Parathyroid adenoma (tissue), 2 donors: ENCODE results near the gene SLC24A3.
"Not testable (repeated sequence)": the region's sequence is repeated elsewhere in the genome, so short reads cannot be mapped to it uniquely, and the experiment has no call there.

ENCODE experiments used
- H2AFZ ChIP-seq: fragments of 300-600 bp; sonication (generic); one replicate; pipeline ENCODE4 v1.7.0; 2017; ENCODE audit warnings: antibody characterized with exemption, mild to moderate bottlenecking
- H3K27ac ChIP-seq: fragments of 300-600 bp; sonication (generic); one replicate; pipeline ENCODE4 v1.7.0; 2017
- H3K27me3 ChIP-seq: fragments of 300-600 bp; sonication (generic); one replicate; pipeline ENCODE4 v1.7.0; 2017; ENCODE audit warnings: low read length; ENCODE audit not compliant: control insufficient read depth, insufficient read depth
- H3K36me3 ChIP-seq: fragments of 300-600 bp; sonication (generic); one replicate; pipeline ENCODE4 v1.7.0; 2017; ENCODE audit warnings: low read length; ENCODE audit not compliant: control insufficient read depth, insufficient read depth
- H3K4me1 ChIP-seq: fragments of 300-600 bp; sonication (generic); one replicate; pipeline ENCODE4 v1.7.0; 2017; ENCODE audit warnings: control low read depth
- H3K4me2 ChIP-seq: fragments of 300-600 bp; sonication (generic); one replicate; pipeline ENCODE4 v1.7.0; 2017; ENCODE audit warnings: low read length
- H3K4me3 ChIP-seq: fragments of 300-600 bp; sonication (generic); one replicate; pipeline ENCODE4 v1.7.0; 2017; ENCODE audit warnings: low read depth, low read length
- H3K79me2 ChIP-seq: fragments of 300-600 bp; sonication (generic); one replicate; pipeline ENCODE4 v1.7.0; 2017; ENCODE audit warnings: control low read depth
- H3K9ac ChIP-seq: fragments of 300-600 bp; sonication (generic); one replicate; pipeline ENCODE4 v1.7.0; 2017; ENCODE audit warnings: mild to moderate bottlenecking
- H3K9me3 ChIP-seq: fragments of 300-600 bp; sonication (generic); one replicate; pipeline ENCODE4 v1.7.0; 2017; ENCODE audit warnings: low read length; ENCODE audit not compliant: control insufficient read depth
- CTCF ChIP-seq: fragments of 300-600 bp; sonication (generic); IDR thresholded peaks from one replicate; pipeline ENCODE4 v1.7.0; 2017; ENCODE audit warnings: antibody characterized with exemption, mild to moderate bottlenecking
- donor health status: primary hyperparathyroidism.

Gene SLC24A3

GRCh38 chr20:19747903-19748302 is 535.5 kb downstream of the SLC24A3 start:
- no peaks in the 10 kb centered on the region for H3K27me3 ChIP-seq
- H3K4me1 ChIP-seq = peaks cover 5% of the 10 kb centered on the region
- no peak overlapping the region for H3K4me3 ChIP-seq
- no peak overlapping the region for H3K9ac ChIP-seq
- H3K79me2 ChIP-seq = no peaks in the 10 kb centered on the region
- H3K36me3 ChIP-seq = no peaks in the 10 kb centered on the region
- no peak overlapping the region for H3K27ac ChIP-seq
- H3K4me2 ChIP-seq = no peak overlapping the region
- no peak overlapping the region for H2AFZ ChIP-seq
- no peaks in the 10 kb centered on the region for H3K9me3 ChIP-seq
- no peak for TF ChIP-seq CTCF

- no peak for TF ChIP-seq CTCF
- Histone ChIP-seq H2AFZ (no peak overlapping the region), H3K4me1 (peaks cover 5% of the 10 kb centered on the region), H3K4me2 (no peak overlapping the region), H3K27me3 (no peaks in the 10 kb centered on the region), H3K9ac (no peak overlapping the region), H3K36me3 (no peaks in the 10 kb centered on the region), H3K9me3 (no peaks in the 10 kb centered on the region), H3K27ac (no peak overlapping the region), H3K79me2 (no peaks in the 10 kb centered on the region), H3K4me3 (no peak overlapping the region)
Measured at GRCh38 chr20:19748681-19749080, 536.2 kb downstream of the SLC24A3 start.

GRCh38 chr20:19749618-19750071 is 537.2 kb downstream of the SLC24A3 start:
- no peak overlapping the region for H2AFZ ChIP-seq
- no peak overlapping the region for H3K27ac ChIP-seq
- no peak overlapping the region for H3K4me2 ChIP-seq
- no peaks in the 10 kb centered on the region for H3K9me3 ChIP-seq
- no peak overlapping the region for H3K4me3 ChIP-seq
- no peaks in the 10 kb centered on the region for H3K79me2 ChIP-seq
- no peaks in the 10 kb centered on the region for H3K36me3 ChIP-seq
- H3K4me1 ChIP-seq = peaks cover 5% of the 10 kb centered on the region
- no peaks in the 10 kb centered on the region for H3K27me3 ChIP-seq
- H3K9ac ChIP-seq = no peak overlapping the region
- TF ChIP-seq CTCF = no peak

- H3K27me3 ChIP-seq = no peaks in the 10 kb centered on the region
- peaks cover 5% of the 10 kb centered on the region for H3K4me1 ChIP-seq
- no peaks in the 10 kb centered on the region for H3K79me2 ChIP-seq
- no peak overlapping the region for H3K9ac ChIP-seq
- no peak overlapping the region for H3K27ac ChIP-seq
- H3K4me2 ChIP-seq = no peak overlapping the region
- H3K9me3 ChIP-seq = no peaks in the 10 kb centered on the region
- no peak for TF ChIP-seq CTCF
- no peaks in the 10 kb centered on the region for H3K36me3 ChIP-seq
- H3K4me3 ChIP-seq = no peak overlapping the region
- H2AFZ ChIP-seq = peak overlapping the region; percentile 74
Measured at GRCh38 chr20:19750101-19750606, 537.7 kb downstream of the SLC24A3 start.

GRCh38 chr20:19750907-19751636 is 538.6 kb downstream of the SLC24A3 start:
- TF ChIP-seq CTCF = no peak
- Histone ChIP-seq H3K4me3 (no peak overlapping the region), H3K27me3 (no peaks in the 10 kb centered on the region), H3K27ac (no peak overlapping the region), H2AFZ (peak overlapping the region; percentile 74), H3K4me1 (peaks cover 5% of the 10 kb centered on the region), H3K4me2 (no peak overlapping the region), H3K9ac (no peak overlapping the region), H3K79me2 (no peaks in the 10 kb centered on the region), H3K9me3 (no peaks in the 10 kb centered on the region), H3K36me3 (no peaks in the 10 kb centered on the region)

GRCh38 chr20:19754201-19754600 is 541.8 kb downstream of the SLC24A3 start:
- not testable (repeated sequence) for H3K9me3 ChIP-seq, H3K4me3 ChIP-seq, H2AFZ ChIP-seq, H3K9ac ChIP-seq, H3K36me3 ChIP-seq, H3K79me2 ChIP-seq, H3K4me2 ChIP-seq, H3K27me3 ChIP-seq, H3K27ac ChIP-seq
- H3K4me1 ChIP-seq = peaks cover 11% of the 10 kb centered on the region
